Brain microvascular endothelial cell (primary cell): ENCODE results near the gene PDE4D.
"Not testable (repeated sequence)": the region's sequence is repeated elsewhere in the genome, so short reads cannot be mapped to it uniquely, and the experiment has no call there.

Source experiments
- DNase-seq: peaks from one replicate; pipeline ENCODE4 v3.0.0-alpha.2; 2020
- H3K27ac ChIP-seq: fragments of 250-450 bp; sonication (Bioruptor Pico); 2 replicates; pipeline ENCODE4 v1.5.1; 2020; ENCODE audit warnings: mild to moderate bottlenecking, moderate library complexity
- H3K27me3 ChIP-seq: fragments of 250-450 bp; sonication (Bioruptor Pico); replicated peaks from 2 replicates; pipeline ENCODE4 v1.5.1; 2020; ENCODE audit warnings: mild to moderate bottlenecking
- H3K36me3 ChIP-seq: fragments of 250-450 bp; sonication (Bioruptor Pico); replicated peaks from 2 replicates; pipeline ENCODE4 v1.5.1; 2020; ENCODE audit warnings: mild to moderate bottlenecking
- H3K4me3 ChIP-seq: 2 replicates; pipeline ENCODE4 v1.5.1; 2011; ENCODE audit warnings: low read depth, mild to moderate bottlenecking, control low read depth, low read length, moderate library complexity
- in situ Hi-C: cut with HindIII; loops from 2 replicates; pipeline ENCODE4 v1.10.0; 2017; ENCODE audit warnings: low sequenced_read_pairs, low pct_ligation_motif_present
- TF ChIP-seq, protein P1 (sequence below): IDR thresholded peaks from 2 replicates; pipeline ENCODE4 v1.5.1; 2011; ENCODE audit warnings: low read depth, mild to moderate bottlenecking, moderate library complexity, low read length, control low read depth, inconsistent platforms; ENCODE audit errors: missing control alignments

The PDE4D gene

DNA sequence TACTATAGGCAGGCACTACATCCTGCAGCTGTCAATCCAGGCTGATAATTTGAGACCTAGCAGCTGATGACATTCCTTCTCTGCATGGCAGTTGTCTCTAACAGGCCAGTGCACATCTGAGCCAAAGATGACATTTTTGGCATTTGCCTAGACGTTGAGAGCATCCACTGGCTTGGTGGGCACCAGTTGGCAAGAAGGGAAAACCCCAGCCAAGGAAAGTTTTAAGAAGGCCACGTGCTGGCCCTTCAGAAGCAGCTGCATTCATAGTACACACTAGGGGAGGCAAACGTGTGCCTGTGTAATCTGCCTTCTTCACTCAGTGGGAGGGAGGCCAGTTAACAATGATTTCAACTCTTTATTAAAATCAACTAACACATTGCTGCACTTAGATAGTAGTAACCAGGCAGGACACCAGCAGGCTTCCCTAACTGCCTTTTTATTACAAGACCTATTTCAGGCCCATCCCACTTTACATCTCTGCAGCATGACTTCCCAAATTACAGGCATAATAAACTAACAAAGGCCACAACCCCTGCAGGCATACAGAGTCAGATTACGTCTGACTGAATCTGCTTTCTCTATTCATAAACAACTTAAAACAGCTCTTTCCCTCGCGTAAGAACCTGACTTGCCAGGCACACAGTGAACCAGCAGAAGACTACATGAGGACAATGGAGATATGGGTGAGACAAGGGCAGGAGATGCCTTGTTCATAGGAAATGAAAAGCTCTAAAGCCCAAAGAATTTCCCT lies 576.3 kb downstream of the PDE4D start:
- TF ChIP-seq, protein P1, sequence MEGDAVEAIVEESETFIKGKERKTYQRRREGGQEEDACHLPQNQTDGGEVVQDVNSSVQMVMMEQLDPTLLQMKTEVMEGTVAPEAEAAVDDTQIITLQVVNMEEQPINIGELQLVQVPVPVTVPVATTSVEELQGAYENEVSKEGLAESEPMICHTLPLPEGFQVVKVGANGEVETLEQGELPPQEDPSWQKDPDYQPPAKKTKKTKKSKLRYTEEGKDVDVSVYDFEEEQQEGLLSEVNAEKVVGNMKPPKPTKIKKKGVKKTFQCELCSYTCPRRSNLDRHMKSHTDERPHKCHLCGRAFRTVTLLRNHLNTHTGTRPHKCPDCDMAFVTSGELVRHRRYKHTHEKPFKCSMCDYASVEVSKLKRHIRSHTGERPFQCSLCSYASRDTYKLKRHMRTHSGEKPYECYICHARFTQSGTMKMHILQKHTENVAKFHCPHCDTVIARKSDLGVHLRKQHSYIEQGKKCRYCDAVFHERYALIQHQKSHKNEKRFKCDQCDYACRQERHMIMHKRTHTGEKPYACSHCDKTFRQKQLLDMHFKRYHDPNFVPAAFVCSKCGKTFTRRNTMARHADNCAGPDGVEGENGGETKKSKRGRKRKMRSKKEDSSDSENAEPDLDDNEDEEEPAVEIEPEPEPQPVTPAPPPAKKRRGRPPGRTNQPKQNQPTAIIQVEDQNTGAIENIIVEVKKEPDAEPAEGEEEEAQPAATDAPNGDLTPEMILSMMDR = no peak
- Histone ChIP-seq H3K27me3 (no peaks in the 10 kb centered on the region), H3K4me3 (no peak overlapping the region), H3K36me3 (no peaks in the 10 kb centered on the region), H3K27ac (no peak overlapping the region)
- no peak for DNase-seq
- in situ Hi-C loops = no loop called here

DNA sequence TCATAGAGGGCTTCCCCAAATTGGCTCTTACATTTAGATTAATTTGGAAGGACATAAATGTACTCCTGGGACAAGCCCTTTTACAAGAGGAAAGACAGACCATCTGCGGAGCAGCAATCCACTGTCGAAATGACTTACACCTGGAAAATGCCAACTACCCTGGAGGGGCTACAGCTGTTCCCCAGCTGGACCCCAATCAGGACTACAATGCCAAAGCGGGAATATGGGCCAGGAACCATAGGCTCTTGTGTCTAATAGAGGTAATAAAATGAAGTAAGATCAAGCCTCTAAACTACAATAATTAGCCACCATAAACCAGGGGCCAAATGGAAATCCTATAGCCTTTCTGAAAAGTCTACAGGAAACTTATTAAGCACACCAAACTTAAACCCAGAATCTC lies 581.3 kb downstream of the PDE4D start:
- TF ChIP-seq, protein P1 = no peak
- Histone ChIP-seq H3K27ac (no peak overlapping the region), H3K27me3 (no peaks in the 10 kb centered on the region), H3K4me3 (no peak overlapping the region), H3K36me3 (no peaks in the 10 kb centered on the region)
- DNase-seq = no peak
- in situ Hi-C loops = no loop called here

DNA sequence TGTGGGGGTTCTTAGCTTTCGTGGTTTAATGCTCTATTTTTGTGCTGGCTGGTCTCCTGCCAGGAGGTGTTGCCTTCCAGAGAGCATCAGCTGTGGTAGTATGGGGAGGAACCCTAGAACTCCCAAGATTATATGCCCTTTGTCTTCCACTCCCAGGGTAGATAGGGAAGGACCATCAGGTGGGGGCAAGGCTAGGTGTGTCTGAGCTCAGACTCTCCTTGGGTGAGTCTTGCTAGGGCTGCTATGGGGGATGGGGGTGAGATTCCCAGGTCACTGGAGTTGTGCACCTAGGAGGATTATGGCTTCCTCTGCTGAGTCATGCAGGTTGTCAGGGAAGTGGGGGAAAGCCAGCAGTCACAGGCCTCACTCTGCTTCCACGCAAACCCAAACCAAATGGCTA lies 584.8 kb downstream of the PDE4D start:
- H3K27me3 ChIP-seq, H3K27ac ChIP-seq, DNase-seq, H3K36me3 ChIP-seq, in situ Hi-C loops, H3K4me3 ChIP-seq: not testable (repeated sequence)

DNA sequence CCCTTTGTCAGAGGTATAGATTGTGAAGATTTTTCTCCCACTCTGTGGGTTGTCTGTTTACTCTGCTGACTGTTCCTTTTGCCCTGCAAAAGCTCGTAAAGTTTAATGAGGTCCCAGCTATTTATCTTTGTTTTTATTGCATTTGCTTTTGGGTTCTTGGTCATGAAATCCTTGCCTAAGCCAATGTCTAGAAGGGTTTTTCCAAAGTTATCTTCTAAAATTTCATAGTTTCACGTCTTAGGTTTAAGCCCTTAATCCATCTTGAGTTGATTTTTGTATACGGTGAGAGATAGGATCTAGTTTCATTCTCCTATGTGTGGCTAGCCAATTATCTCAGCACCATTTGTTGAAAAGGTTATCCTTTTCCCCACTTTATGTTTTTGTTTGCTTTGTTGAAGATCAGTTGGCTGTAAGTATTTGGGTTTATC lies 590.2 kb downstream of the PDE4D start:
- H3K27ac ChIP-seq, H3K27me3 ChIP-seq, in situ Hi-C loops, DNase-seq, H3K4me3 ChIP-seq, H3K36me3 ChIP-seq: not testable (repeated sequence)

DNA sequence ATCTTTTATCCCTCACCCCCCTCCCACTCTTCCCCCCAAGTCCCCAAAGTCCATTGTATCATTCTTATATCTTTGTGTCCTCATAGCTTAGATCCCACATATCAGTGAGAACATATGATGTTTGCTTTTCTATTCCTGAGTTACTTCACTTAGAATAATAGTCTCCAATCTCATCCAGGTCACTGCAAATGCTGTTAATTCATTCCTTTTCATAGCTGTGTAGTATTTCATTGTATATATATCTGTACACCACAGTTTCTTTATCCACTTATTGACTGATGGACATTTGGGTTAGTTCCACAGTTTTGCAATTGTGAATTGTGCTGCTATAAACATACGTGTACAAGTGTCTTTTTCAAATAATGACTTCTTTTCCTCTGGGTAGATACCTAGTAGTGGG lies 591.0 kb downstream of the PDE4D start:
- H3K4me3 ChIP-seq, H3K36me3 ChIP-seq, H3K27ac ChIP-seq, H3K27me3 ChIP-seq, in situ Hi-C loops, DNase-seq: not testable (repeated sequence)

DNA sequence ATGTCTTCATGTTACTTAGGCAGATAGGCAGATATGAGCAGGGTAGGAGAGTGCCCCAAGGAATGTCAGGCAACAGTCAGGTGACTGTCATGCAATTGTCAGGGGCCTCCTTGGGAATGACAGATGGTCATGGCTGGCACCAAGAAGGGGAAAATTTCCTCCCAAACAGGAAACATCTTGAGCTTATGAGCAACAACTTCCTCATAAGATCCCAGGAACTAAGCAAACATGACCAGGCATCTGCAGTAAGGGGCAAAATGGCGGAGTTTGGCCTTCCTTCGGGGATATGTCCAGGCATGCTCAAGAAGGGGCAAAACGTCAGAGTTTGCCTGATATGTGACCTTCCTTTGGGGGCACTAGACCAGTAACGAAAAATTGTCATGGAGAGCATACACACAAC lies 591.8 kb downstream of the PDE4D start:
- H3K27me3 ChIP-seq = no peaks in the 10 kb centered on the region
- H3K4me3 ChIP-seq = no peak overlapping the region
- in situ Hi-C loops = no loop called here
- TF ChIP-seq, protein P1 = no peak
- no peak for DNase-seq
- H3K27ac ChIP-seq = no peak overlapping the region
- H3K36me3 ChIP-seq = no peaks in the 10 kb centered on the region

DNA sequence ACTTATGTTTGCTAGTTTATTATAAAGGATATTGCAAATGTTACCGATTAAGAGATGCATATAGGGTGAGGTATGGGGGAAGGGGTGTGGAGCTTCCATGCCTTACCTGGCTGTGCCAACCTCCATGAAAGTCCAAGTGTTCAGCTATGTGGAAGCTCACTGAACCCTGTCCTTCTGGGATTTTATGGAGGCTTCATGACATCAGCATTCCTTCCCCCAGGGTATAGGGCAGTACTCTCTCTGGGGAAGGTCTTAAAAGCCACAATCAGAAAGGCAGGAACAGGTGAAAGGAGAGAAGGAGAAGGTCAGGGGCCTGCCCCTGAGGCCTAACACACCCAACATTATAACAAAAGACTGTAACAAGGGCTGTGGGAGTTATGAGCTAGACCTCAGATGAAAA lies 592.6 kb downstream of the PDE4D start:
- Histone ChIP-seq H3K27me3 (no peaks in the 10 kb centered on the region), H3K4me3 (no peak overlapping the region), H3K36me3 (no peaks in the 10 kb centered on the region), H3K27ac (no peak overlapping the region)
- in situ Hi-C loops = no loop called here
- DNase-seq = no peak
- TF ChIP-seq, protein P1 = no peak
